GM21528 (cell line): ENCODE results near the gene DMWD.

Experiments
- ATAC-seq: cut with Tn5 transposase; IDR thresholded peaks from one replicate; pipeline ENCODE4 v1.9.1; 2021; ENCODE audit warnings: mild to moderate bottlenecking, moderate library complexity; ENCODE audit not compliant: unreplicated experiment, low FRiP score

Gene DMWD

DNA sequence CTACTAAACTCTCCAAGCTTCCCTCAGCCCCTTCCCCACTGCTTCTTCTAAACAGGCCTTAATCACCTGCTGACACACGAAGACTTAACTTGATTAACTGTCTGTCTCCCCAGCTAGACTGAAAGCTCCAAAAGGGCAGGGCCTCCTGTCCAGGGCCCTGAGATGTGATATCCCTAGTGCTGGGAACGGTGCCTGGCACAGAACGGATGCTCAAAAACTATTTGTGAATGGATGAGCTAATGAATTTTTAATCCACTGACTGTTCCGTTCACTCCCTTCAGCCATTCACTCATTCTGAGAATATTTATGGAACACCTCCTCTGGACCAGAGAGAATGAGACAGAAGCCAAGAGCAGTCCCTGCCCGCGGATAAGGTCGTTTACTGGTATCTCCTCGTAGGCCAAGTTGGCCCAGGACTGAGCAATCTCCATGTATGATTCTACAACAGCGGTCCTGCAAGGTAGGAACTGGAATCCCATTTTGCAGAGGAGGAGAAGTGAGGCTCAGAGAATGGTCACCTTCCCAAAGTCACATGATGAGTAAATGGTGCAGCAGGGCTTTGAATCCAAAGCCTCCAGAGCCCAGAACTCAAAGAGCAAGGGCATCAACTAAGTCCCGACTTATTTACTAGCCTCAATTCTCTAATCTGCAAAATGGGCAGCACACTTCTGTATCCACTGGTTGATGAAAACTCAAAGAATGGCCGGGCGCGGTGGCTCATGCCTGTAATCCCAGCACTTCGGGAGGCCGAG is 3.4 kb downstream of the DMWD start:
- ATAC-seq = no peak

- no peak for ATAC-seq
Measured at GRCh38 chr19:45786533-45786894, 6.1 kb downstream of the DMWD start.

GRCh38 chr19:45785781-45786532 is 6.7 kb downstream of the DMWD start:
- no peak for ATAC-seq

DNA sequence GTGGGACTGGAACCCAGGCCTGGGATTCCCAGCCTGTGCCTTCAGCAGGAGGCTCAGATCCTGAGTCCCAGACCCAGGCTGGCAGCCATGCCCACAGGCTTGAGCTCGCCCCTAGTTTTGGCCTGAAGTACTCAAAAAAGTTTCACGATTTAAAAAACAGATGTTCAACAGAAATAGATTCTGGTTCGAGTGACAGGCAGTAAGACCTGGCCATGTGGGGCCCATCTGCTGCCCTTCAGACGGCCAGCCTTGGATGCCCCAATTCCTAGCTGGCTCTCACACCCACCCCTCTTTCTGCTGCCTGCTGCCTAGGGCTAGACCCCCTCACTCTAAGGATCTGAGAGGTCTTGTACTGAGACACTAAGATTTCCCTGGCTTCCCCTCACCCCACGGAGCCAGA is 7.5 kb downstream of the DMWD start:
- no peak for ATAC-seq

- ATAC-seq = no peak
Measured at GRCh38 chr19:45784096-45784495, 8.5 kb downstream of the DMWD start.

DNA sequence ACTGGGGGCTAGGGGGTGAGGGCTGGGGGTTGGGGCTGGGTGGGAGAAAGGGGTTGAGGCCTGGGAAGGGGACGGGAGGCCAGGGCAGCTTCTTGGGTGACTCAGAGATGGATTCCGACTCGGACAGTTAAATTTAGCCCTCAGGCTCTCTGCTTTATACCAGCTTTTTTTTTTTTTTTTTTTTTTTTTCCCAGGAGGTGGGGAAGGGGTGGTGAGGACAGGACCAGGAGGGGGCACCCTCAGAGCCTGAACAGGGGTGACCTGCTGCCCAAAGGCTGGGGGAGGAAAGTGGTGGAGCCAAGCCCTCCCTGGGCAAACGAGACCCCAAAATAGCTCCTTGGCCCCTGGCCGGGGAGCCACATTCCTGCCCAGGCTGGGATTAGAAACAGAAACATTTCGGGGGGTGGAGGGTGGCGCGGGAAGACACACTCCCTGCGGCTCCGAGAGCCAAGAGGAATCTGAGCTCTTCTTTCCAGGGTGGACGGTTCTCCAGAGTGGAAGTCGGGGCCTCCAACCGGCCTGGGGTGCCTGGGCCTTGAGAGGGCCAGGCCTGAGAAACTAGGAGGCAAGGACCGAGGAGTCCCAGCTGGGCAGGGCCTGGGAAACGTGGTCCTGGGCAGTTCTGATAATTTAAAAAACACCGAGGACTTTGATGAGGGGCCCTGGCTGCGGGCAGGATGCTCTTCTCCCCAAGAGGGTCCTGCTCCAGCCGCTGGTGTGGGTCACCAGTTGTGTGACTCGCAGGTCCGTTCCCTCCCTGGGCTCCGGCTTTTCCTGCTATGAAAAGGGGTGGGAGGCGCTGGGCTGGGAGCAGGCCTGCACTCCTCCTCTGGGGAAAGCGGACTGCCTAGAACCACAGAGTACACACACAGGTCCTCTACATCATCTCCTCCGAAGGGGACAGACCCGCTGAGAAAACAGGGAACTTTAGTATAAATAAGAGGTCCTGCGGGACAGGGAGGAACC is 9.5 kb downstream of the DMWD start:
- no peak for ATAC-seq

GRCh38 chr19:45782162-45782691 is 10.4 kb downstream of the DMWD start, which contains the start of gene DMPK:
Gene DMPK, minus strand, starts transcription at chr19:45782490. Its CDS starts 138 bp downstream, at chr19:45782352.
- no peak for ATAC-seq

DNA sequence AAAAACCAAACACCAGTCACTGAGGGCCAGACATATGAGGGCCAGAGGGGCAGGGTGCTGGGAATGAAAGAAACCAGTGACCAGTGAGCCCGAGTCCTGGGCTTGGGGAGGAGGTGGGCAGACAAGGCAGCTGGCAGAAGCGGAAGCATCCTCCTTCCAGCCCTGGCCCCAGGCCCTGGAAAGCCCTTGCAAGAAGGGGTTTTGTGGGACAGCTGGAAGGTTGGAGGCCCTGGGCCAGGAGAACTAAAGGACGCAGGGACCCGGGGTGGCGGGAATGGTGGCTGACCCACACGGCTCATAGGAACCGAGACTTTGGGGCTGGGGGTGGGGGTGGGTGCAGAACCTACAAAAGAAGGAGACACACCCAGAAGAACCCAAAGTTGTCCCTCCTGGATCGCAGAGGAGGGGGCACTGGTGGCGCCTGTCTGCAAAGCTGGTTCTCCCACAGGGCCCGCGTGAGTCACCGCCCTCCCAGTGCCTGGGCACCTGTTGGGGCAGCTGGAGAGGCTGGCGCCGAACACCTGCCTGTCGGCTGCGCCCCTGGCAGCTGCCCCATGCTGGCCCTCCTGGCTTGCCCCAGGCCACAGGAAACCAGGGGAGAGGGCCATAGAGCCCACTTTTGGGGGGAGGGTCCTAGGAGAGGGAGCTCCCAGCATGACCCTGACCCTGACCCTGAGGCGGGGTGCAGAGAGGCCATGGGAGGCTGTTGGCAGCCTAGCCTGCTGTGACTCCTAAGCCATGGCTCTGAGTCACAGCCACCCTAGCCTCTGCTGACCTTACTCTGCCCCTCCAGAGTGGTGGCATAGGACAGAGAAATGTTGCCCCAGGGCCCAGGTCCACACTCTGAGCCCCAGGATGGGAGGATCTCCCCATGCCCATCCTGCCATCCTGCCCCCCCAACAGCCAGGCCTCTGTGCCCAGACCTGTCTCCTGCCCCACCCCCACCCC is 11.2 kb downstream of the DMWD start:
- no peak for ATAC-seq

GRCh38 chr19:45780448-45781213 is 12.0 kb downstream of the DMWD start:
- no peak for ATAC-seq

GRCh38 chr19:45780146-45780447 is 12.5 kb downstream of the DMWD start:
- no peak for ATAC-seq

DNA sequence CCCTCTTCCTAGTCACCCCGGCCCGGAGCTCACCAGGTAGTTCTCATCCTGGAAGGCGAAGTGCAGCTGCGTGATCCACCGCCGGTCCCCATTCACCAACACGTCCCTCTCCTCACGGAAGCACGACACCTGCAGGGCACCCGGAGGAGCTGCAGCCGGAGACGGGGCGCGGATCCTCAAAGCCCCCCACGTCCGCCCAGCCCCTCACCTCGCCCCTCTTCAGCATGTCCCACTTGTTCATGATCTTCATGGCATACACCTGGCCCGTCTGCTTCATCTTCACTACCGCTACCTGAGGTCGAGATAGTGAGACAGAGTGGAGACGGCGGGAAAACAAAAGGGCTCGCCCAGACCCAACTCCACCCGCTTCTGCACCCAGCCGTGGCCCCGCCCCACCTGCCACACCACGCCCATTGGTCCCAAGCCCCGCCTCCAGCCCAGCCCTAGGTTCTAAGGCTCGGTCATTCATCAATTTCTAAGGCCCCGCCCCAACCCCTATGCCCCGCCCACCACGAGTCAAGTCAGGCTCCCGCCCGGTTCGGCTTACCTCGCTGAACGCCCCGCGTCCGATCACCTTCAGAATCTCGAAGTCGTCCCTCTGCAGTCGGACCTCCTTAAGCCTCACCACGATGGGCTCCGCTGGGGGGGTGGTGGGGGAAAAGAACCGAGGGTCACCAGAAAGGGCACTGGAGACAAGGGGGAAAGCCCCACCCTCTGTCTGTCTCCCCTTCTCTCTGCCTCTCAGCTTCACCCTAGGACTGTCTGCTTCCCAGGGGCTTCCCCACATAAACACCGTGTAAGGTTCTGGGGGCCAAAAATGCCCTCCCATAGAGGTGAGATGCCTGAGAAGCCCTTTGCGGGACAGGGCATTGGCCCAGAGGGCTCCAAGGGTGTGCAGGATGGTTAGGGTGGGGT is 13.2 kb downstream of the DMWD start:
- ATAC-seq = peak; percentile 78

DNA sequence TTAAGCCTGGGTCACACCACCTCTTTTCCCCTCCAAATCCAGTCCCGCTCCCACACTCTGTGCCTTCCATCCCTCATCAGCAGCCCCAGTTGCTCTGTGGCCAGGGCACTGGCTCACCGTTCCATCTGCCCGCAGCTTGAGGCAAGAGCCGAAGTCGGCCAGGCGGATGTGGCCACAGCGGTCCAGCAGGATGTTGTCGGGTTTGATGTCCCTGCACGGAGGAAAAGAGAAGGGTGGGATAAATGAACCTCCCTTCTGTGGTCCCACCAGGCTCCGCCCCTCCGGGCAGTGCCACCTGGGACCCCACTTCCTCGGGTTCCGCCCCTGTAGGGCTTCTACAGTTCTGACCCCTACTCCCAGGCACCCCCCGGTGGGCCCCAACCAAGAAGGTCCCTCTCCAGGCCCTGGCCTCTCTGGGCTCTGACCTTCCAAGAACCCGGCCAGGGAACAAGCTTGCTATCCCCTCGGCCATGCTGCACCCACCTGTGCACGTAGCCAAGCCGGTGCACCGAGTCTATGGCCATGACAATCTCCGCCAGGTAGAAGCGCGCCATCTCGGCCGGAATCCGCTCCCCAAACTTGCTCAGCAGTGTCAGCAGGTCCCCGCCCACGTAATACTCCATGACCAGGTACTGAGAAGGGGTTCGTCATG is 14.5 kb downstream of the DMWD start:
- no peak for ATAC-seq

- ATAC-seq = no peak
Measured at GRCh38 chr19:45777395-45777961, 15.2 kb downstream of the DMWD start.

GRCh38 chr19:45774765-45775164 is 17.9 kb downstream of the DMWD start:
- ATAC-seq = no peak

- no peak for ATAC-seq
Measured at GRCh38 chr19:45773384-45773783, 19.3 kb downstream of the DMWD start.

- no peak for ATAC-seq
Measured at GRCh38 chr19:45772912-45773311, 19.7 kb downstream of the DMWD start.
